ENCODE data around the gene TBC1D22B. TPM values are rescaled to one million over a fixed set of nuclear protein-coding genes. Genes with fewer than 3 reads are reported as not detected.

Gene TBC1D22B
- total and polyA plus RNA-seq, 9 of the 15 experiments (the other 6 are each of a cell fraction or from before 2014, with no cell fraction given), result 4.8 to 24.2 (median 13.5) TPM

DNA sequence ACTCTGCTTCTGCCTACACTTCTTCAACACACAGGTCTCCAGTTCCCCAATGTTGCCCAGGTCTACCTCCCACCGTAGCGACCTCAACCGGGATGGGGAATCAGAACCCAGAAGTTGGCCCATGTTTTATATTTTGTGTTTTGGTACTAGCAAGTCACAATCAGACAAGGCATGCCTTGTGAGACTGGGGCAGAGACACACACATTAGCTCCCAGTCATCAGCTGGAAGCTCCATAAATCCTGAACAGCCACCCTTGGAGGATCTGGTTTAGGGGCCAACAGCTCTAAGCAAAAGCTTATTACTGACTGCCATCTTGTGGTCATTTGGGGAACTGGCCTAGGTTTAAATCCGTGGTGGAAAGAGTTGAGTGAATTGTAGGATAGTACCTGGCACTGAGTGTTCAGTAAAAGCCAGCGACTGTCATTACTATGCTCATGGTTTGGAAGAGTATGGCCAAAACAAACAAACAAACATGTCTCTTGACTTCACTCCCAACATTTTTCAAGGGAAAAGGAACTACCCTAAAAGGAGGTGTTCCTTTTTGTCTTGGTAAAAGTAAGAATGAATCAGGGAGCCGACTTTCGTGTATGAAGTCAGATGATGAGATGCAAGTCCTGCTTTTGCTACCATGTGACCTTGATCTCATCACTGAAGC, 47.1 kb upstream of the TBC1D22B start (continued):
- TF ChIP-seq SMAD2 (IDR thresholded peaks at IDR 0.05; ENCODE audit: low read depth, low read length), result no peak
- TF ChIP-seq, protein P1, sequence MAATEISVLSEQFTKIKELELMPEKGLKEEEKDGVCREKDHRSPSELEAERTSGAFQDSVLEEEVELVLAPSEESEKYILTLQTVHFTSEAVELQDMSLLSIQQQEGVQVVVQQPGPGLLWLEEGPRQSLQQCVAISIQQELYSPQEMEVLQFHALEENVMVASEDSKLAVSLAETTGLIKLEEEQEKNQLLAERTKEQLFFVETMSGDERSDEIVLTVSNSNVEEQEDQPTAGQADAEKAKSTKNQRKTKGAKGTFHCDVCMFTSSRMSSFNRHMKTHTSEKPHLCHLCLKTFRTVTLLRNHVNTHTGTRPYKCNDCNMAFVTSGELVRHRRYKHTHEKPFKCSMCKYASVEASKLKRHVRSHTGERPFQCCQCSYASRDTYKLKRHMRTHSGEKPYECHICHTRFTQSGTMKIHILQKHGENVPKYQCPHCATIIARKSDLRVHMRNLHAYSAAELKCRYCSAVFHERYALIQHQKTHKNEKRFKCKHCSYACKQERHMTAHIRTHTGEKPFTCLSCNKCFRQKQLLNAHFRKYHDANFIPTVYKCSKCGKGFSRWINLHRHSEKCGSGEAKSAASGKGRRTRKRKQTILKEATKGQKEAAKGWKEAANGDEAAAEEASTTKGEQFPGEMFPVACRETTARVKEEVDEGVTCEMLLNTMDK (IDR thresholded peaks at IDR 0.05; ENCODE audit: borderline replicate concordance, insufficient read depth, low read depth, low read length, poor library complexity, severe bottlenecking), result no peak
- peak; percentile 79; the same call in 1 of the 2 replicates for TF ChIP-seq HDGF (IDR thresholded peaks at IDR 0.05)
- TF ChIP-seq WHSC1 (IDR thresholded peaks at IDR 0.05; ENCODE audit: low read length), result no peak
- no peak for TF ChIP-seq ZNF140 (CRISPR knock-in tag; IDR thresholded peaks at IDR 0.05)
- TF ChIP-seq, protein P2, sequence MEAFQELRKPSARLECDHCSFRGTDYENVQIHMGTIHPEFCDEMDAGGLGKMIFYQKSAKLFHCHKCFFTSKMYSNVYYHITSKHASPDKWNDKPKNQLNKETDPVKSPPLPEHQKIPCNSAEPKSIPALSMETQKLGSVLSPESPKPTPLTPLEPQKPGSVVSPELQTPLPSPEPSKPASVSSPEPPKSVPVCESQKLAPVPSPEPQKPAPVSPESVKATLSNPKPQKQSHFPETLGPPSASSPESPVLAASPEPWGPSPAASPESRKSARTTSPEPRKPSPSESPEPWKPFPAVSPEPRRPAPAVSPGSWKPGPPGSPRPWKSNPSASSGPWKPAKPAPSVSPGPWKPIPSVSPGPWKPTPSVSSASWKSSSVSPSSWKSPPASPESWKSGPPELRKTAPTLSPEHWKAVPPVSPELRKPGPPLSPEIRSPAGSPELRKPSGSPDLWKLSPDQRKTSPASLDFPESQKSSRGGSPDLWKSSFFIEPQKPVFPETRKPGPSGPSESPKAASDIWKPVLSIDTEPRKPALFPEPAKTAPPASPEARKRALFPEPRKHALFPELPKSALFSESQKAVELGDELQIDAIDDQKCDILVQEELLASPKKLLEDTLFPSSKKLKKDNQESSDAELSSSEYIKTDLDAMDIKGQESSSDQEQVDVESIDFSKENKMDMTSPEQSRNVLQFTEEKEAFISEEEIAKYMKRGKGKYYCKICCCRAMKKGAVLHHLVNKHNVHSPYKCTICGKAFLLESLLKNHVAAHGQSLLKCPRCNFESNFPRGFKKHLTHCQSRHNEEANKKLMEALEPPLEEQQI (IDR thresholded peaks at IDR 0.05), result no peak
- TF ChIP-seq, protein P3, sequence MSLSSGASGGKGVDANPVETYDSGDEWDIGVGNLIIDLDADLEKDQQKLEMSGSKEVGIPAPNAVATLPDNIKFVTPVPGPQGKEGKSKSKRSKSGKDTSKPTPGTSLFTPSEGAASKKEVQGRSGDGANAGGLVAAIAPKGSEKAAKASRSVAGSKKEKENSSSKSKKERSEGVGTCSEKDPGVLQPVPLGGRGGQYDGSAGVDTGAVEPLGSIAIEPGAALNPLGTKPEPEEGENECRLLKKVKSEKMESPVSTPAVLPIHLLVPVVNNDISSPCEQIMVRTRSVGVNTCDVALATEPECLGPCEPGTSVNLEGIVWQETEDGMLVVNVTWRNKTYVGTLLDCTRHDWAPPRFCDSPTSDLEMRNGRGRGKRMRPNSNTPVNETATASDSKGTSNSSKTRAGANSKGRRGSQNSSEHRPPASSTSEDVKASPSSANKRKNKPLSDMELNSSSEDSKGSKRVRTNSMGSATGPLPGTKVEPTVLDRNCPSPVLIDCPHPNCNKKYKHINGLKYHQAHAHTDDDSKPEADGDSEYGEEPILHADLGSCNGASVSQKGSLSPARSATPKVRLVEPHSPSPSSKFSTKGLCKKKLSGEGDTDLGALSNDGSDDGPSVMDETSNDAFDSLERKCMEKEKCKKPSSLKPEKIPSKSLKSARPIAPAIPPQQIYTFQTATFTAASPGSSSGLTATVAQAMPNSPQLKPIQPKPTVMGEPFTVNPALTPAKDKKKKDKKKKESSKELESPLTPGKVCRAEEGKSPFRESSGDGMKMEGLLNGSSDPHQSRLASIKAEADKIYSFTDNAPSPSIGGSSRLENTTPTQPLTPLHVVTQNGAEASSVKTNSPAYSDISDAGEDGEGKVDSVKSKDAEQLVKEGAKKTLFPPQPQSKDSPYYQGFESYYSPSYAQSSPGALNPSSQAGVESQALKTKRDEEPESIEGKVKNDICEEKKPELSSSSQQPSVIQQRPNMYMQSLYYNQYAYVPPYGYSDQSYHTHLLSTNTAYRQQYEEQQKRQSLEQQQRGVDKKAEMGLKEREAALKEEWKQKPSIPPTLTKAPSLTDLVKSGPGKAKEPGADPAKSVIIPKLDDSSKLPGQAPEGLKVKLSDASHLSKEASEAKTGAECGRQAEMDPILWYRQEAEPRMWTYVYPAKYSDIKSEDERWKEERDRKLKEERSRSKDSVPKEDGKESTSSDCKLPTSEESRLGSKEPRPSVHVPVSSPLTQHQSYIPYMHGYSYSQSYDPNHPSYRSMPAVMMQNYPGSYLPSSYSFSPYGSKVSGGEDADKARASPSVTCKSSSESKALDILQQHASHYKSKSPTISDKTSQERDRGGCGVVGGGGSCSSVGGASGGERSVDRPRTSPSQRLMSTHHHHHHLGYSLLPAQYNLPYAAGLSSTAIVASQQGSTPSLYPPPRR (CRISPR knock-in tag; IDR thresholded peaks at IDR 0.05; ENCODE audit: borderline replicate concordance), result no peak
- TF ChIP-seq CHD1 (IDR thresholded peaks at IDR 0.05; ENCODE audit: low read length), result no peak
- TF ChIP-seq, protein P4, sequence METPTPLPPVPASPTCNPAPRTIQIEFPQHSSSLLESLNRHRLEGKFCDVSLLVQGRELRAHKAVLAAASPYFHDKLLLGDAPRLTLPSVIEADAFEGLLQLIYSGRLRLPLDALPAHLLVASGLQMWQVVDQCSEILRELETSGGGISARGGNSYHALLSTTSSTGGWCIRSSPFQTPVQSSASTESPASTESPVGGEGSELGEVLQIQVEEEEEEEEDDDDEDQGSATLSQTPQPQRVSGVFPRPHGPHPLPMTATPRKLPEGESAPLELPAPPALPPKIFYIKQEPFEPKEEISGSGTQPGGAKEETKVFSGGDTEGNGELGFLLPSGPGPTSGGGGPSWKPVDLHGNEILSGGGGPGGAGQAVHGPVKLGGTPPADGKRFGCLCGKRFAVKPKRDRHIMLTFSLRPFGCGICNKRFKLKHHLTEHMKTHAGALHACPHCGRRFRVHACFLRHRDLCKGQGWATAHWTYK (CRISPR knock-in tag; IDR thresholded peaks at IDR 0.05), result no peak
- no peak for TF ChIP-seq TBP (optimal IDR thresholded peaks at IDR 0.05; ENCODE audit: low read depth, low read length)
- TF ChIP-seq, protein P5, sequence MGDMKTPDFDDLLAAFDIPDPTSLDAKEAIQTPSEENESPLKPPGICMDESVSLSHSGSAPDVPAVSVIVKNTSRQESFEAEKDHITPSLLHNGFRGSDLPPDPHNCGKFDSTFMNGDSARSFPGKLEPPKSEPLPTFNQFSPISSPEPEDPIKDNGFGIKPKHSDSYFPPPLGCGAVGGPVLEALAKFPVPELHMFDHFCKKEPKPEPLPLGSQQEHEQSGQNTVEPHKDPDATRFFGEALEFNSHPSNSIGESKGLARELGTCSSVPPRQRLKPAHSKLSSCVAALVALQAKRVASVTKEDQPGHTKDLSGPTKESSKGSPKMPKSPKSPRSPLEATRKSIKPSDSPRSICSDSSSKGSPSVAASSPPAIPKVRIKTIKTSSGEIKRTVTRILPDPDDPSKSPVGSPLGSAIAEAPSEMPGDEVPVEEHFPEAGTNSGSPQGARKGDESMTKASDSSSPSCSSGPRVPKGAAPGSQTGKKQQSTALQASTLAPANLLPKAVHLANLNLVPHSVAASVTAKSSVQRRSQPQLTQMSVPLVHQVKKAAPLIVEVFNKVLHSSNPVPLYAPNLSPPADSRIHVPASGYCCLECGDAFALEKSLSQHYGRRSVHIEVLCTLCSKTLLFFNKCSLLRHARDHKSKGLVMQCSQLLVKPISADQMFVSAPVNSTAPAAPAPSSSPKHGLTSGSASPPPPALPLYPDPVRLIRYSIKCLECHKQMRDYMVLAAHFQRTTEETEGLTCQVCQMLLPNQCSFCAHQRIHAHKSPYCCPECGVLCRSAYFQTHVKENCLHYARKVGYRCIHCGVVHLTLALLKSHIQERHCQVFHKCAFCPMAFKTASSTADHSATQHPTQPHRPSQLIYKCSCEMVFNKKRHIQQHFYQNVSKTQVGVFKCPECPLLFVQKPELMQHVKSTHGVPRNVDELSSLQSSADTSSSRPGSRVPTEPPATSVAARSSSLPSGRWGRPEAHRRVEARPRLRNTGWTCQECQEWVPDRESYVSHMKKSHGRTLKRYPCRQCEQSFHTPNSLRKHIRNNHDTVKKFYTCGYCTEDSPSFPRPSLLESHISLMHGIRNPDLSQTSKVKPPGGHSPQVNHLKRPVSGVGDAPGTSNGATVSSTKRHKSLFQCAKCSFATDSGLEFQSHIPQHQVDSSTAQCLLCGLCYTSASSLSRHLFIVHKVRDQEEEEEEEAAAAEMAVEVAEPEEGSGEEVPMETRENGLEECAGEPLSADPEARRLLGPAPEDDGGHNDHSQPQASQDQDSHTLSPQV (IDR thresholded peaks at IDR 0.05), result peak; percentile 93
- no peak for TF ChIP-seq PHB (CRISPR knock-in tag; IDR thresholded peaks at IDR 0.05)
